Transverse colon (tissue), 4 donors: ENCODE data around the gene HEBP2. TPM values are rescaled to one million over a fixed set of nuclear protein-coding genes. Genes with fewer than 3 reads are reported as not detected.

Source experiments
- DNase-seq: peaks from one replicate; pipeline ENCODE4 v3.0.0-alpha.2; 2019
- H3K27ac ChIP-seq, 4 donors: fragments of 200-600 bp; sonication (generic); 2 replicates each; pipeline ENCODE4 v1.5.1; 2016 to 2018; ENCODE audit warnings: inconsistent platforms in 4 of 4
- H3K27me3 ChIP-seq: fragments of 200-600 bp; sonication (generic); 2 replicates; pipeline ENCODE4 v1.5.1; 2017; ENCODE audit warnings: inconsistent platforms
- H3K36me3 ChIP-seq, 4 donors: fragments of 200-600 bp; sonication (generic); 2 replicates each; pipeline ENCODE4 v1.5.1; 2017 to 2019; ENCODE audit warnings: inconsistent platforms in 4 of 4
- H3K4me1 ChIP-seq, 4 donors: fragments of 200-600 bp; sonication (generic); 2 replicates each; pipeline ENCODE4 v1.5.1; 2017 to 2020; ENCODE audit warnings: inconsistent platforms in 4 of 4
- H3K4me3 ChIP-seq, 4 donors: fragments of 200-600 bp; sonication (generic); 1 replicate in 1 of 4; 2 replicates in 3 of 4; pipeline versions ENCODE4 v1.5.1 to v1.6.1; 2017 to 2019; ENCODE audit warnings: inconsistent platforms in 4 of 4
- H3K9me3 ChIP-seq, 2 donors: fragments of 200-600 bp; sonication (generic); 2 replicates each; pipeline ENCODE4 v1.5.1; 2017 to 2019; ENCODE audit warnings: inconsistent platforms in 2 of 2
- EP300 ChIP-seq: sonication (generic); formaldehyde crosslinking; IDR thresholded peaks from one replicate; pipeline ENCODE4 v1.6.1; 2017; ENCODE audit warnings: antibody characterized with exemption, low read depth
- POLR2A ChIP-seq: fragments of 450-650 bp; IDR thresholded peaks from one replicate; pipeline ENCODE4 v1.6.1; 2016; ENCODE audit warnings: antibody characterized with exemption, mild to moderate bottlenecking, moderate library complexity
- POLR2AphosphoS5 ChIP-seq, 3 donors: sonication (generic); formaldehyde crosslinking; IDR thresholded peaks; one replicate each; pipeline ENCODE4 v1.6.1; 2016; ENCODE audit warnings: antibody characterized with exemption in 3 of 3
- WGBS, 2 donors: methylation state at CpG; one replicate each; pipeline ENCODE4 v1.1.5; 2018; ENCODE audit warnings: low coverage in 1 of 2; 5-methylcytosine and 5-hydroxymethylcytosine counted together
- in situ Hi-C, 4 donors: fragments of 200-750 bp; cut with MboI; loops; one replicate each; pipeline versions ENCODE4 v1.15.0 to v1.15.1; 2017; ENCODE audit warnings: low sequenced_read_pairs in 3 of 4, low pct_ligation_motif_present in 1 of 4, low pct_unique_long_range_greater_than_20kb in 1 of 4
- intact Hi-C: fragments of 100-400 bp; cut with DNase I; formaldehyde crosslinking; loops from one replicate; pipeline ENCODE4 v1.15.1; 2023; ENCODE audit warnings: low total_unique reads
- total RNA-seq, 4 donors: library from RNA; depleted of rRNA; stranded (reverse); fragments of >200 nt; gene quantifications; one replicate each; pipeline ENCODE4 v1.1.0, GENCODE V29; 2016
- TF ChIP-seq, protein P1 (sequence below), 5 experiments: fragments of 200-600 bp in 3 of 5; fragments of 450-650 bp in 2 of 5; sonication (generic) in 3 of 5; IDR thresholded peaks; 1 replicate in 2 of 5; 2 replicates in 3 of 5; pipeline ENCODE4 v1.5.1; 2016 to 2017; ENCODE audit warnings: antibody characterized with exemption in 5 of 5, inconsistent platforms in 3 of 5, mild to moderate bottlenecking in 2 of 5, moderate library complexity in 1 of 5

HEBP2 gene
- total RNA-seq, 4 donors from 2014 or later, result 33.3 to 77.8 (median 73.4) TPM

DNA sequence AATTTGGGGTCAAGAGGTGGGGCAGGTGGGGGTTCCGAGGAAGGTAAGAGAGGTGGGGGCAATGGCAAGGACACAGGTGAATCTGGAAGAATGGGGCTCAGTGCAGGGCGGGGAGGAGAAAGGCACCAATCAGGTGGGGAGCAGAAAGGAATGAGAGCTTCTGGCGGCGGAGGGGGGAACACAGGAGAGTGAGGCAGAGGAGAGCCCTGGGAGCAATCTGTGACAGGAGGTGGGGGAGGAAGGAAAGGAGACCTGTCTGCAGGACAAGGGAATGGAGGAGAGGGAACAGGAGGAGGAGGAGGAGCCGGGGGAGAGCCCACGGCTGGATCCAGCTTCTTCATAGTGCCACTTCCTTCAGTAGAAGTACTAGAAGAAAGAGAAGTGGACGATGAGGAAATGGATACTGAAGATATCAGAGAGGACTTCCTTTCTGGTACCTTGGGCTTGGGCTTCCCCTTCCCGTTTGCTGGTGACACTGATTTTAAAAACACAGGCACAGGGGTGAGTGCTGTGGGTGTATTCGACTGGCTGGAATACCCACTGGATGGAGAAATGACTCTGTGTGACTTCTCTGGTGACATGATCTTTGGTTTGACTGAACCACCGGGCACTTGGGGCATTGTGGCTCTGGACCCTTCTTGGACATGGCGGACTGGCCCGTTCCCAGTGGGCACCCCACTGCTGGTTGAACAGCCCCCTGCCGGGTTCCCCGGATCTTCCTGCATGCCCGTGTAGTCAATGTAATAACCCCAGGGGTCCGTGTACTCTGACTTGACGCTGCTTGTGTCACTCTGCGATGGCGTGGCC is 27.4 kb downstream of the HEBP2 start:
- no peak for DNase-seq
- no peaks in the 10 kb centered on the region for H3K27me3 ChIP-seq
- intact Hi-C loops (no loop called here), in situ Hi-C loops (loop anchor here (5.0 to 25.0 kb wide), 6 partner anchors 81 to 331 kb away; partner anchors contain the start of gene CCDC28A (in 2 of the 4))
- peaks cover 0 to 8% (median 0%) of the 10 kb centered on the region in 4 donors for H3K36me3 ChIP-seq
- no peak overlapping the region for H3K27ac ChIP-seq
- 57 to 78% methylated on average over 4 to 17 of the region's 19 CpGs for WGBS, 2 donors
- TF ChIP-seq POLR2A (no peak), EP300 (no peak), POLR2AphosphoS5 (IDR thresholded peaks at IDR 0.05) (no peak)
- TF ChIP-seq, protein P1, sequence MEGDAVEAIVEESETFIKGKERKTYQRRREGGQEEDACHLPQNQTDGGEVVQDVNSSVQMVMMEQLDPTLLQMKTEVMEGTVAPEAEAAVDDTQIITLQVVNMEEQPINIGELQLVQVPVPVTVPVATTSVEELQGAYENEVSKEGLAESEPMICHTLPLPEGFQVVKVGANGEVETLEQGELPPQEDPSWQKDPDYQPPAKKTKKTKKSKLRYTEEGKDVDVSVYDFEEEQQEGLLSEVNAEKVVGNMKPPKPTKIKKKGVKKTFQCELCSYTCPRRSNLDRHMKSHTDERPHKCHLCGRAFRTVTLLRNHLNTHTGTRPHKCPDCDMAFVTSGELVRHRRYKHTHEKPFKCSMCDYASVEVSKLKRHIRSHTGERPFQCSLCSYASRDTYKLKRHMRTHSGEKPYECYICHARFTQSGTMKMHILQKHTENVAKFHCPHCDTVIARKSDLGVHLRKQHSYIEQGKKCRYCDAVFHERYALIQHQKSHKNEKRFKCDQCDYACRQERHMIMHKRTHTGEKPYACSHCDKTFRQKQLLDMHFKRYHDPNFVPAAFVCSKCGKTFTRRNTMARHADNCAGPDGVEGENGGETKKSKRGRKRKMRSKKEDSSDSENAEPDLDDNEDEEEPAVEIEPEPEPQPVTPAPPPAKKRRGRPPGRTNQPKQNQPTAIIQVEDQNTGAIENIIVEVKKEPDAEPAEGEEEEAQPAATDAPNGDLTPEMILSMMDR (IDR thresholded peaks at IDR 0.05), result no peak
- H3K9me3 ChIP-seq, result no peaks in the 10 kb centered on the region
- H3K4me1 ChIP-seq, result peaks cover 0 to 16% (median 3%) of the 10 kb centered on the region in 4 donors
- no peak overlapping the region for H3K4me3 ChIP-seq

DNA sequence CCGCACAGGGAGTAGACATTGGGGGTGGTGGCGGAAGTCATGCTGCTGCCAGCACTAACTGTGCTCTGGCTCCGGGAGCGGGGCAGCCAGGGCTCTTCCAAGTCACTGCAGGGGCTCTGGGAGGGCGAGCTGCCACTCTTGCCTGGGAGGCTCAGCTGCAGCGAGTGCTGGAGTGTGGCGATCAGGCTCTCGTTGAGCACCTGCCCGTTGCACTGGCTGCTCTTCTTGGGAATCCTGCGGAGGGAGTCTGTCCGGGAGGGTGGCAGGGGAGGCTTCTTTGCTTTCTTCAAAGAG is 28.0 kb downstream of the HEBP2 start:
- TF ChIP-seq POLR2A, result no peak
- TF ChIP-seq, protein P1 (IDR thresholded peaks at IDR 0.05), result no peak
- TF ChIP-seq EP300, result no peak
- TF ChIP-seq POLR2AphosphoS5 (IDR thresholded peaks at IDR 0.05), result no peak
- DNase-seq, result no peak
- Histone ChIP-seq H3K27ac (no peak overlapping the region), H3K4me1 (peaks cover 0 to 16% (median 3%) of the 10 kb centered on the region in 4 donors), H3K27me3 (no peaks in the 10 kb centered on the region), H3K36me3 (peaks cover 0 to 8% (median 0%) of the 10 kb centered on the region in 4 donors), H3K9me3 (no peaks in the 10 kb centered on the region), H3K4me3 (no peak overlapping the region)
- in situ Hi-C loops, result loop anchor here (5.0 to 25.0 kb wide), 6 partner anchors 80 to 330 kb away; partner anchors contain the start of gene CCDC28A (in 2 of the 4)
- intact Hi-C loops, result no loop called here
- 96% methylated on average over 10 of the region's 11 CpGs; no CpG with 5 or more reads in 1 of the 2 donors for WGBS, 2 donors

DNA sequence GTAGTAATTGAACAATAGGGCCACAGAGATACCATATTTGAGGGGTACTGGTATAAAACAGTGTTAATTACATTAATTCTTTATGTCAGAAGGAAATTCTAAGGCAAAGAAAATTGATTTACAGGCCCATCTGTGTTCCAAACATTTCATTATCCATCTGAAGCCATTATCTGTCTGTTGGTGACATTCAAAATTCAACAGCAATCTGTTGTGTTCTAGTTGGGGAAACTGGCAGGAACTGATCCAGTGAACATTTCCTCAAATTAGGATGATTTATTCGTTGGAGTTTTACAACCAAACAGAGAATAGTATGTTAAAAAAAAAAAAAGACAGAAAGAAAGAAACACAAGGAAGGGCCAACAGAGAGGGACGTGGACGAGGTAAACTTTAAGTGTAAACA is 30.1 kb downstream of the HEBP2 start:
- peaks cover 0 to 8% (median 0%) of the 10 kb centered on the region in 4 donors for H3K36me3 ChIP-seq
- no peaks in the 10 kb centered on the region for H3K9me3 ChIP-seq
- peaks cover 0 to 10% (median 2%) of the 10 kb centered on the region in 4 donors for H3K4me1 ChIP-seq
- H3K4me3 ChIP-seq, result no peak overlapping the region
- TF ChIP-seq POLR2A (no peak), EP300 (no peak), POLR2AphosphoS5 (IDR thresholded peaks at IDR 0.05) (no peak)
- TF ChIP-seq, protein P1 (IDR thresholded peaks at IDR 0.05), result no peak
- 21 to 68% methylated on average over 2 to 3 of the region's 3 CpGs for WGBS, 2 donors
- intact Hi-C loops, result no loop called here
- no peaks in the 10 kb centered on the region for H3K27me3 ChIP-seq
- DNase-seq, result no peak
- in situ Hi-C loops, result loop anchor here (5.0 to 25.0 kb wide), 6 partner anchors 78 to 328 kb away; partner anchors contain the start of gene CCDC28A (in 2 of the 4)
- H3K27ac ChIP-seq, result no peak overlapping the region

DNA sequence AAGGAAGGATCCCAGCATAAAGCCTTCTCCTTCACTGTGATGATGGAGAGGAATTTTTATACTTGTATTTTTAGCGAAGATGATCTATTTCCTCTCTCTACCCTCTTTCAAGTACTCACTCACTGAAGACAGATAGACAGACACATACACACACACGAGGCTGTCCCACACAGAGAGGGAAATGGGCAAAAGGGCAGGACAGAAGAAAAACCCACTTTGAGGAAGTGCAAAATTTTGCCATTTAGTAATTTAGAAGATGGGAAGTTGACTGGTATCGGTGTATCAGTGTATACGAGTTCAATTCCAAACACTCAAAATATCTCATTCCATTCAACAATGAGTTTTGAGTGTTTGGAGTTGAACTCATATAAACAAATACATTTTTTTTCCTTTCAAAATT is 30.9 kb downstream of the HEBP2 start:
- Histone ChIP-seq H3K27me3 (no peaks in the 10 kb centered on the region), H3K4me3 (no peak overlapping the region), H3K36me3 (peaks cover 0 to 8% (median 0%) of the 10 kb centered on the region in 4 donors), H3K9me3 (no peaks in the 10 kb centered on the region), H3K27ac (no peak overlapping the region), H3K4me1 (peaks cover 0 to 2% (median 0%) of the 10 kb centered on the region in 4 donors)
- WGBS, 2 donors, result 58 to 60% methylated on average over 3 to 4 of the region's 4 CpGs
- in situ Hi-C loops, result loop anchor here (5.0 to 25.0 kb wide), 6 partner anchors 77 to 327 kb away; partner anchors contain the start of gene CCDC28A (in 2 of the 4)
- DNase-seq, result no peak
- no peak for TF ChIP-seq POLR2AphosphoS5 (IDR thresholded peaks at IDR 0.05)
- TF ChIP-seq, protein P1 (IDR thresholded peaks at IDR 0.05), result no peak
- TF ChIP-seq EP300, result no peak
- no peak for TF ChIP-seq POLR2A
- intact Hi-C loops, result no loop called here
